GM18870 (cell line): ENCODE data around the gene SEC24A.
"Not testable (repeated sequence)": the region's sequence is repeated elsewhere in the genome, so short reads cannot be mapped to it uniquely, and the experiment has no call there.

ENCODE experiments used
- ATAC-seq: cut with Tn5 transposase; IDR thresholded peaks from one replicate; pipeline ENCODE4 v1.9.1; 2021; ENCODE audit warnings: moderate library complexity; ENCODE audit not compliant: unreplicated experiment

SEC24A gene

GRCh38 chr5:134648425-134649162 lies at the start of gene SEC24A:
TSS of gene SEC24A (plus strand) at chr5:134648785. CDS start at chr5:134649077, 292 bp downstream.
- ATAC-seq = peak; percentile 69

GRCh38 chr5:134599820-134600219 lies 48.8 kb upstream of the SEC24A start:
- not testable (repeated sequence) for ATAC-seq

- ATAC-seq = no peak
These were observed 48.0 kb upstream of the SEC24A start for GRCh38 chr5:134600600-134600999.

- no peak for ATAC-seq
These were observed 45.5 kb upstream of the SEC24A start for GRCh38 chr5:134603059-134603458.

GRCh38 chr5:134604908-134605307 lies 43.7 kb upstream of the SEC24A start:
- ATAC-seq = no peak

GRCh38 chr5:134606726-134607125 lies 41.9 kb upstream of the SEC24A start:
- no peak for ATAC-seq

- no peak for ATAC-seq
These were observed 40.0 kb upstream of the SEC24A start for GRCh38 chr5:134608555-134608954.

- ATAC-seq = peak; percentile 62
These were observed 39.2 kb upstream of the SEC24A start for GRCh38 chr5:134609232-134609851.

GRCh38 chr5:134610725-134611124 lies 37.9 kb upstream of the SEC24A start:
- no peak for ATAC-seq

- no peak for ATAC-seq
These were observed 37.1 kb upstream of the SEC24A start for GRCh38 chr5:134611515-134611914.

- no peak for ATAC-seq
These were observed 34.0 kb upstream of the SEC24A start for GRCh38 chr5:134614450-134615085.

GRCh38 chr5:134620634-134621033 lies 28.0 kb upstream of the SEC24A start:
- no peak for ATAC-seq

GRCh38 chr5:134625559-134625958 lies 23.0 kb upstream of the SEC24A start:
- ATAC-seq = no peak

- ATAC-seq = no peak
These were observed 22.1 kb upstream of the SEC24A start for GRCh38 chr5:134626369-134627014.

- no peak for ATAC-seq
These were observed 14.4 kb upstream of the SEC24A start for GRCh38 chr5:134634227-134634626.

- ATAC-seq = not testable (repeated sequence)
These were observed 13.2 kb upstream of the SEC24A start for GRCh38 chr5:134635366-134635765.

- no peak for ATAC-seq
These were observed 11.4 kb upstream of the SEC24A start for GRCh38 chr5:134637116-134637721.

GRCh38 chr5:134638760-134639201 lies 9.8 kb upstream of the SEC24A start:
- ATAC-seq = no peak

GRCh38 chr5:134642931-134643530 lies 5.6 kb upstream of the SEC24A start:
- peak; percentile 40 for ATAC-seq

GRCh38 chr5:134647750-134648424 lies 698 bp upstream of the SEC24A start:
- peak; percentile 35 for ATAC-seq
